H9 (cell line): ENCODE data around the gene NT5DC1. TPM values are rescaled to one million over a fixed set of nuclear protein-coding genes. Genes with fewer than 3 reads are reported as not detected.

Experiments
- DNase-seq: peaks from one replicate; pipeline ENCODE4 v3.0.0-alpha.2; 2017
- H2AFZ ChIP-seq: one replicate; pipeline ENCODE4 v1.6.1; 2013; ENCODE audit warnings: mild to moderate bottlenecking, low read length, control low read depth, moderate library complexity
- H2AK5ac ChIP-seq: 2 replicates; pipeline ENCODE4 v1.6.1; 2013; ENCODE audit warnings: low read length, control low read depth, mixed read lengths; ENCODE audit not compliant: insufficient read length
- H2BK120ac ChIP-seq: one replicate; pipeline ENCODE4 v1.6.1; 2013; ENCODE audit warnings: low read depth, mild to moderate bottlenecking, low read length, control low read depth, inconsistent platforms; ENCODE audit not compliant: poor library complexity, severe bottlenecking
- H2BK12ac ChIP-seq: 2 replicates; pipeline ENCODE4 v1.6.1; 2013; ENCODE audit warnings: low read length, control low read depth, mixed read lengths, low read depth; ENCODE audit not compliant: insufficient read length
- H2BK15ac ChIP-seq: 2 replicates; pipeline ENCODE4 v1.6.1; 2013; ENCODE audit warnings: low read depth, low read length, control low read depth
- H2BK20ac ChIP-seq: one replicate; pipeline ENCODE4 v1.6.1; 2013; ENCODE audit warnings: low read depth, mild to moderate bottlenecking, low read length, control low read depth, inconsistent platforms; ENCODE audit not compliant: poor library complexity, severe bottlenecking
- H2BK5ac ChIP-seq: 2 replicates; pipeline ENCODE4 v1.6.1; 2013; ENCODE audit warnings: low read length, control low read depth, mixed read lengths; ENCODE audit not compliant: insufficient read length
- H3K14ac ChIP-seq: 2 replicates; pipeline ENCODE4 v1.6.1; 2013; ENCODE audit warnings: low read length, control low read depth; ENCODE audit not compliant: insufficient read depth
- H3K18ac ChIP-seq: 2 replicates; pipeline ENCODE4 v1.6.1; 2013; ENCODE audit warnings: low read depth, mild to moderate bottlenecking, mixed read lengths, low read length, control low read depth; ENCODE audit not compliant: insufficient read length
- H3K23ac ChIP-seq: 2 replicates; pipeline ENCODE4 v1.6.1; 2013; ENCODE audit warnings: low read length, control low read depth, mixed read lengths, low read depth; ENCODE audit not compliant: insufficient read length
- H3K23me2 ChIP-seq: 2 replicates; pipeline ENCODE4 v1.6.1; 2013; ENCODE audit warnings: low read depth, mild to moderate bottlenecking, mixed read lengths, low read length, control low read depth; ENCODE audit not compliant: insufficient read length, poor library complexity, severe bottlenecking
- H3K27ac ChIP-seq: 2 replicates; pipeline ENCODE4 v1.5.1; 2013; ENCODE audit warnings: low read length, control low read depth, mixed read lengths, low read depth; ENCODE audit not compliant: insufficient read length
- H3K27me3 ChIP-seq: 2 replicates; pipeline ENCODE4 v1.6.1; 2013; ENCODE audit warnings: low read length, control low read depth, inconsistent platforms; ENCODE audit not compliant: insufficient read depth
- H3K4ac ChIP-seq: 2 replicates; pipeline ENCODE4 v1.6.1; 2013; ENCODE audit warnings: low read depth, mild to moderate bottlenecking, control low read depth, inconsistent platforms, low read length, moderate library complexity
- H3K4me1 ChIP-seq: 2 replicates; pipeline ENCODE4 v1.6.1; 2013; ENCODE audit warnings: low read length, control low read depth, inconsistent platforms; ENCODE audit not compliant: insufficient read depth
- H3K4me2 ChIP-seq: 2 replicates; pipeline ENCODE4 v1.6.1; 2013; ENCODE audit warnings: low read length, control low read depth, mixed read lengths; ENCODE audit not compliant: insufficient read length, insufficient read depth
- H3K56ac ChIP-seq: 2 replicates; pipeline ENCODE4 v1.6.1; 2013; ENCODE audit warnings: low read depth, mild to moderate bottlenecking, mixed read lengths, low read length, control low read depth; ENCODE audit not compliant: insufficient read length
- H3K79me1 ChIP-seq: 2 replicates; pipeline ENCODE4 v1.6.1; 2013; ENCODE audit warnings: low read depth, mild to moderate bottlenecking, moderate library complexity, low read length, control low read depth, inconsistent platforms; ENCODE audit not compliant: insufficient read depth, poor library complexity, severe bottlenecking
- H3K79me2 ChIP-seq: 2 replicates; pipeline ENCODE4 v1.6.1; 2013; ENCODE audit warnings: low read length, control low read depth, inconsistent platforms; ENCODE audit not compliant: insufficient read depth
- H3K9ac ChIP-seq: 2 replicates; pipeline ENCODE4 v1.6.1; 2013; ENCODE audit warnings: low read length, control low read depth, mixed read lengths; ENCODE audit not compliant: insufficient read length; ENCODE audit errors: extremely low read depth
- H3K9me3 ChIP-seq: one replicate; pipeline ENCODE4 v1.6.1; 2013; ENCODE audit warnings: low read depth, low read length, inconsistent platforms; ENCODE audit not compliant: control insufficient read depth
- H3T11ph ChIP-seq: one replicate; pipeline ENCODE4 v1.6.1; 2013; ENCODE audit warnings: mild to moderate bottlenecking, low read length, control low read depth, inconsistent platforms
- H4K20me1 ChIP-seq: one replicate; pipeline ENCODE4 v1.6.1; 2013; ENCODE audit not compliant: control insufficient read depth, insufficient read length, insufficient read depth
- H4K5ac ChIP-seq: 2 replicates; pipeline ENCODE4 v1.6.1; 2013; ENCODE audit warnings: low read depth, mild to moderate bottlenecking, mixed read lengths, low read length, control low read depth; ENCODE audit not compliant: insufficient read length
- H4K8ac ChIP-seq: replicated peaks from 2 replicates; pipeline ENCODE4 v1.6.1; 2013; ENCODE audit warnings: low read length, control low read depth, mixed read lengths, low read depth; ENCODE audit not compliant: insufficient read length
- H4K91ac ChIP-seq: 2 replicates; pipeline ENCODE4 v1.6.1; 2013; ENCODE audit warnings: low read depth, mild to moderate bottlenecking, moderate library complexity, mixed read lengths, low read length, control low read depth; ENCODE audit not compliant: insufficient read length
- H3K27ac Mint-ChIP-seq, 3 experiments: 2 replicates in 2 of 3; 3 replicates in 1 of 3; pipeline ENCODE4 v1.8.0; 2020 to 2021; ENCODE audit warnings: mixed read lengths in 3 of 3, mild to moderate bottlenecking in 1 of 3, moderate library complexity in 1 of 3
- H3K27me3 Mint-ChIP-seq: 2 replicates; pipeline ENCODE4 v1.8.0; 2021; ENCODE audit warnings: low read depth, mild to moderate bottlenecking, moderate library complexity, mixed read lengths
- H3K36me3 Mint-ChIP-seq, 3 experiments: 2 replicates in 2 of 3; 3 replicates in 1 of 3; pipeline ENCODE4 v1.8.0; 2020 to 2021; ENCODE audit warnings: low read depth in 3 of 3, mixed read lengths in 3 of 3; ENCODE audit not compliant: insufficient read depth in 1 of 3
- H3K4me1 Mint-ChIP-seq, 2 experiments: 2 replicates each; pipeline ENCODE4 v1.8.0; 2020; ENCODE audit warnings: mixed read lengths in 2 of 2
- H3K4me3 Mint-ChIP-seq, 2 experiments: 2 replicates in 1 of 2; 3 replicates in 1 of 2; pipeline ENCODE4 v1.8.0; 2020 to 2021; ENCODE audit warnings: mild to moderate bottlenecking in 2 of 2, mixed read lengths in 2 of 2, moderate library complexity in 1 of 2
- H3K9me3 Mint-ChIP-seq, 2 experiments: 2 replicates in 1 of 2; 3 replicates in 1 of 2; pipeline ENCODE4 v1.8.0; 2020; ENCODE audit warnings: mild to moderate bottlenecking in 2 of 2, mixed read lengths in 2 of 2, moderate library complexity in 1 of 2
- WGBS: extraction: QIAGEN DNeasy Blood & Tissue Kit; methylation state at CpG from one replicate; pipeline ENCODE4 v1.1.7; 2013; ENCODE audit warnings: missing lambda C conversion rate, low lambda C conversion rate, mixed read lengths; ENCODE audit not compliant: insufficient read length; ENCODE audit errors: extremely low coverage; 5-methylcytosine and 5-hydroxymethylcytosine counted together
- total RNA-seq: library from RNA; stranded (reverse); gene quantifications from 2 replicates; pipeline ENCODE4 v1.2.1, GENCODE V29; 2021
- TF ChIP-seq, protein P1 (sequence below): fragments of 200-600 bp; sonication (generic); conservative IDR thresholded peaks from 3 replicates; pipeline ENCODE4 v1.8.0; 2021; ENCODE audit warnings: antibody characterized with exemption, mild to moderate bottlenecking

The NT5DC1 gene
- total RNA-seq, 1 experiment from 2014 or later, result 64.9 TPM

- Histone ChIP-seq H3K23ac (no peak overlapping the region), H2BK20ac (no peak overlapping the region), H2BK12ac (no peak overlapping the region), H2BK15ac (no peak overlapping the region), H4K20me1 (no peaks in the 10 kb centered on the region), H2AFZ (no peak overlapping the region), H4K8ac (no peak overlapping the region), H2BK5ac (no peak overlapping the region), H3K4me1 (no peaks in the 10 kb centered on the region), H3K4ac (no peak overlapping the region), H3K23me2 (no peaks in the 10 kb centered on the region), H3K4me2 (no peak overlapping the region), H3T11ph (no peak overlapping the region), H3K18ac (no peak overlapping the region), H4K91ac (no peak overlapping the region), H3K27me3 (no peaks in the 10 kb centered on the region), H3K9me3 (no peaks in the 10 kb centered on the region), H3K56ac (no peak overlapping the region), H3K27ac (no peak overlapping the region), H3K79me2 (no peaks in the 10 kb centered on the region), H4K5ac (no peak overlapping the region), H3K79me1 (no peaks in the 10 kb centered on the region), H2AK5ac (no peak overlapping the region), H3K14ac (no peak overlapping the region), H2BK120ac (no peak overlapping the region), H3K9ac (no peak overlapping the region)
- TF ChIP-seq, protein P1, sequence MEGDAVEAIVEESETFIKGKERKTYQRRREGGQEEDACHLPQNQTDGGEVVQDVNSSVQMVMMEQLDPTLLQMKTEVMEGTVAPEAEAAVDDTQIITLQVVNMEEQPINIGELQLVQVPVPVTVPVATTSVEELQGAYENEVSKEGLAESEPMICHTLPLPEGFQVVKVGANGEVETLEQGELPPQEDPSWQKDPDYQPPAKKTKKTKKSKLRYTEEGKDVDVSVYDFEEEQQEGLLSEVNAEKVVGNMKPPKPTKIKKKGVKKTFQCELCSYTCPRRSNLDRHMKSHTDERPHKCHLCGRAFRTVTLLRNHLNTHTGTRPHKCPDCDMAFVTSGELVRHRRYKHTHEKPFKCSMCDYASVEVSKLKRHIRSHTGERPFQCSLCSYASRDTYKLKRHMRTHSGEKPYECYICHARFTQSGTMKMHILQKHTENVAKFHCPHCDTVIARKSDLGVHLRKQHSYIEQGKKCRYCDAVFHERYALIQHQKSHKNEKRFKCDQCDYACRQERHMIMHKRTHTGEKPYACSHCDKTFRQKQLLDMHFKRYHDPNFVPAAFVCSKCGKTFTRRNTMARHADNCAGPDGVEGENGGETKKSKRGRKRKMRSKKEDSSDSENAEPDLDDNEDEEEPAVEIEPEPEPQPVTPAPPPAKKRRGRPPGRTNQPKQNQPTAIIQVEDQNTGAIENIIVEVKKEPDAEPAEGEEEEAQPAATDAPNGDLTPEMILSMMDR, result no peak
- H3K4me3 Mint-ChIP-seq, result no peak overlapping the region
- H3K4me1 Mint-ChIP-seq, result peaks cover under 1 to 4% of the 10 kb centered on the region in 2 experiments; a peak in 3 of 4 replicates
- no peaks in the 10 kb centered on the region for H3K9me3 Mint-ChIP-seq
- H3K27ac Mint-ChIP-seq, result no peak overlapping the region
- H3K36me3 Mint-ChIP-seq, result no peaks in the 10 kb centered on the region
- WGBS, result no CpG with 5 or more reads among the region's 2 CpGs
- H3K27me3 Mint-ChIP-seq, result no peaks in the 10 kb centered on the region
- DNase-seq, result no peak
These were observed 25.8 kb upstream of the NT5DC1 start for GRCh38 chr6:116074732-116075390.
